HEK293T (cell line): ENCODE data around the gene DBX2.
"Not testable (repeated sequence)": the region's sequence is repeated elsewhere in the genome, so short reads cannot be mapped to it uniquely, and the experiment has no call there.

ENCODE experiments used
- CTCF ChIA-PET: fragments of 350-600 bp; formaldehyde crosslinking; extraction: SDS; loops from one replicate; lab custom pipeline; 2021; ENCODE audit warnings: antibody characterized with exemption, inconsistent platforms; lab: Yijun Ruan, JAX
- POLR2A ChIA-PET: fragments of 350-600 bp; formaldehyde crosslinking; extraction: SDS; loops from one replicate; lab custom pipeline; 2020; ENCODE audit warnings: antibody characterized with exemption, inconsistent platforms; lab: Yijun Ruan, JAX
- DNase-seq: peaks from one replicate; pipeline ENCODE4 v3.0.0; 2012; ENCODE audit warnings: mixed read lengths; ENCODE audit errors: extremely low spot score
- ARNT ChIP-seq: fragments of 450-650 bp; IDR thresholded peaks from 2 replicates; pipeline ENCODE4 v1.6.1; 2017; ENCODE audit warnings: mild to moderate bottlenecking
- BHLHE40 ChIP-seq: fragments of 450-650 bp; IDR thresholded peaks from 2 replicates; pipeline ENCODE4 v1.6.1; 2016; ENCODE audit warnings: mild to moderate bottlenecking, moderate library complexity, borderline replicate concordance
- CTBP1 ChIP-seq: fragments of 450-650 bp; IDR thresholded peaks from 2 replicates; pipeline ENCODE4 v1.6.1; 2016; ENCODE audit warnings: borderline replicate concordance
- ELF4 ChIP-seq: fragments of 450-650 bp; IDR thresholded peaks from 2 replicates; pipeline ENCODE4 v1.6.1; 2017; ENCODE audit warnings: antibody characterized with exemption
- FOXA1 ChIP-seq: fragments of 450-650 bp; IDR thresholded peaks from 2 replicates; pipeline ENCODE4 v1.6.1; 2016; ENCODE audit warnings: mild to moderate bottlenecking
- FOXK2 ChIP-seq: fragments of 450-650 bp; IDR thresholded peaks from 2 replicates; pipeline ENCODE4 v1.6.1; 2016; ENCODE audit warnings: mild to moderate bottlenecking
- FOXM1 ChIP-seq: fragments of 450-650 bp; IDR thresholded peaks from 2 replicates; pipeline ENCODE4 v1.6.1; 2017; ENCODE audit warnings: mild to moderate bottlenecking, borderline replicate concordance
- HDGF ChIP-seq: fragments of 450-650 bp; IDR thresholded peaks from 2 replicates; pipeline ENCODE4 v1.6.1; 2017; ENCODE audit warnings: antibody characterized with exemption, borderline replicate concordance
- L3MBTL2 ChIP-seq: fragments of 450-650 bp; conservative IDR thresholded peaks from 2 replicates; pipeline ENCODE4 v1.6.1; 2016; ENCODE audit warnings: mild to moderate bottlenecking
- LEF1 ChIP-seq: fragments of 450-650 bp; IDR thresholded peaks from 2 replicates; pipeline ENCODE4 v1.6.1; 2017; ENCODE audit warnings: mild to moderate bottlenecking, borderline replicate concordance
- NFRKB ChIP-seq: fragments of 450-650 bp; IDR thresholded peaks from 2 replicates; pipeline ENCODE4 v1.6.1; 2016; ENCODE audit warnings: mild to moderate bottlenecking, moderate library complexity
- SP1 ChIP-seq: fragments of 450-650 bp; IDR thresholded peaks from 2 replicates; pipeline ENCODE4 v1.6.1; 2017
- SUZ12 ChIP-seq: fragments of 450-650 bp; IDR thresholded peaks from 2 replicates; pipeline ENCODE4 v1.6.1; 2016; ENCODE audit warnings: mild to moderate bottlenecking
- TARDBP ChIP-seq: fragments of 450-650 bp; IDR thresholded peaks from 2 replicates; pipeline ENCODE4 v1.6.1; 2016
- ZNF384 ChIP-seq: fragments of 450-650 bp; IDR thresholded peaks from 2 replicates; pipeline ENCODE4 v1.6.1; 2016
- TF ChIP-seq, protein P1 (sequence below): fragments of 450-650 bp; IDR thresholded peaks from 2 replicates; pipeline ENCODE4 v1.6.1; 2016

DBX2 gene

GRCh38 chr12:45050751-45051571 lies at the start of gene DBX2:
Gene DBX2 (minus strand): TSS chr12:45051099. CDS start chr12:45050927, 172 bp downstream.
- peak; percentile 53 for DNase-seq
- ChIA-PET POLR2A (no interaction called here), CTCF (interaction anchor here (1.2 kb wide), 1 partner anchor 102 kb away, joined by 4 read pairs; no protein-coding TSS in a partner anchor)
- TF ChIP-seq ZNF384, result peak; percentile 41; the same call in 1 of the 2 replicates
- TF ChIP-seq, protein P1, sequence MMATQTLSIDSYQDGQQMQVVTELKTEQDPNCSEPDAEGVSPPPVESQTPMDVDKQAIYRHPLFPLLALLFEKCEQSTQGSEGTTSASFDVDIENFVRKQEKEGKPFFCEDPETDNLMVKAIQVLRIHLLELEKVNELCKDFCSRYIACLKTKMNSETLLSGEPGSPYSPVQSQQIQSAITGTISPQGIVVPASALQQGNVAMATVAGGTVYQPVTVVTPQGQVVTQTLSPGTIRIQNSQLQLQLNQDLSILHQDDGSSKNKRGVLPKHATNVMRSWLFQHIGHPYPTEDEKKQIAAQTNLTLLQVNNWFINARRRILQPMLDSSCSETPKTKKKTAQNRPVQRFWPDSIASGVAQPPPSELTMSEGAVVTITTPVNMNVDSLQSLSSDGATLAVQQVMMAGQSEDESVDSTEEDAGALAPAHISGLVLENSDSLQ, result peak; percentile 84
- no peak for TF ChIP-seq HDGF

DNA sequence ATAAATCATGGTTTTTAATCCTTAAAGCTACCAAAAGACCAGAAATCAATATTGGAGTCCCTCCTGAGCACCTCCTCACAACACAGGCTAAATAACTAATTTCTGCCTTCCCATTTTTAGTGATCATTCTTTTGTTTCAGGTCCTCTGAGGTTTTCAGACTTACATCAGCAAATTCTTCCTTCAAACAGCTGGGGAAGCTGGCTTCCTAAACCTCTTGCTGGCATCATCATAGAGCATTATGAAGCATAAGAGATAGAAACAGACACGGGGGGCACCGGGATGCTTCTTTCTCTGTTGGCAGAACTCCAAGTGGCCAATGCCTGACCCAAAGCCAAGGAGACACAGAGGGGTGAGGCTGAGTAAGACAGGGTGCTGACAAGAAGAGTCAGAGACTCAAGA lies 47.9 kb upstream of the DBX2 start:
- ChIA-PET CTCF (interaction anchor here (0.6 kb wide), 1 partner anchor 87 kb away, joined by 4 read pairs; no protein-coding TSS in a partner anchor), POLR2A (no interaction called here)
- TF ChIP-seq SUZ12 (no peak), CTBP1 (no peak), TARDBP (no peak), ARNT (no peak), L3MBTL2 (no peak), SP1 (no peak), BHLHE40 (no peak), FOXA1 (no peak), NFRKB (no peak)
- TF ChIP-seq, protein P1, result no peak
- DNase-seq, result no peak

DNA sequence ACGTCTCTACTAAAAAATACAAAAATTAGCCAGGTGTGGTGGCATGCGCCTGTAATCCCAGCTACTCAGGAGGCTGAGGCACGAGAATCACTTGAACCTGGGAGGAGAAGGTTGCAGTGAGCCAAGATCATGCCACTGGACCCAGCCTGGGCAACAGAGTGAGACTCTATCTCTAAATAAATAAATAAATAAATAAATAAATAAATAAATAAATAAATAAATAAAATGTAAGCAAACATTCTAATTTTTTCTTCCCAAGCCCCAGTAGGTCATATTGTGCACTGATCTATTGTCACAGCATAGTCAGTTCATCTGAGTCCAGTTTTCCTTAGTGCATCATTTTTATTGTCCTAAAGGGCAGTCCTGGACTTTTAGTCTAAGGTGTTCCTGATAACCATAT lies 44.5 kb upstream of the DBX2 start:
- DNase-seq, POLR2A ChIA-PET, CTCF ChIA-PET: not testable (repeated sequence)

- no peak for DNase-seq
- ChIA-PET POLR2A (no interaction called here), CTCF (no interaction called here)
- TF ChIP-seq L3MBTL2 (no peak), ARNT (no peak), ZNF384 (no peak), NFRKB (no peak), SUZ12 (no peak), FOXM1 (no peak), BHLHE40 (no peak), ELF4 (no peak), LEF1 (no peak), CTBP1 (no peak)
- TF ChIP-seq, protein P1, result no peak
These were observed 42.2 kb upstream of the DBX2 start for GRCh38 chr12:45093051-45093450.

- CTCF ChIA-PET, result no interaction called here
- TF ChIP-seq, protein P1, result no peak
- TF ChIP-seq FOXM1 (no peak), NFRKB (no peak), ELF4 (no peak), L3MBTL2 (no peak)
- POLR2A ChIA-PET, result no interaction called here
- DNase-seq, result no peak
These were observed 38.6 kb upstream of the DBX2 start for GRCh38 chr12:45089411-45090075.

DNA sequence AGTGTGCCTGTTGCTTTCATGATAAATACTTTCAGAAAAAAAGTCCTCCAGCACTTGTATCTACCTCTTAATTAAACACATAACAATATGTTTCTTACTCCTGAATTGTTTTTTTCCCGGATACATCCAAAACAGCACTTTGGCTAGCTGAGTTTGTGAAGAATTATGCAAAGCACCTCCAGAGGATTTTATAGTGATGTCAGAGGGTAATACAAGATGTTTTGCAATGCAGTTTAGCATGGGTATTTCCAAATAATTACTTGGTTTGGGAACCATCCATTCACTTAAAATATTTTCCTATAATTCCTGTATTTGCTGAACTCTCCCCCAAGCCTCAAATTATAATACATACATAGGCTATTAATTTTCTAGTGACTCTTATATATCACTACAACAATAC lies 37.7 kb upstream of the DBX2 start:
- ChIA-PET POLR2A (no interaction called here), CTCF (no interaction called here)
- TF ChIP-seq NFRKB (no peak), FOXM1 (no peak), ELF4 (no peak), FOXK2 (no peak), SP1 (no peak), CTBP1 (no peak), ARNT (no peak), LEF1 (no peak), SUZ12 (no peak), L3MBTL2 (no peak), HDGF (no peak), BHLHE40 (no peak), FOXA1 (no peak), ZNF384 (no peak), TARDBP (no peak)
- TF ChIP-seq, protein P1, result no peak
- DNase-seq, result no peak

GRCh38 chr12:45084248-45084647 lies 33.3 kb upstream of the DBX2 start:
- CTCF ChIA-PET, POLR2A ChIA-PET, DNase-seq: not testable (repeated sequence)
